NCI-H2171 treated with DMSO at 0.1 percent for 48 hours (cell line): ENCODE data around the gene GAL3ST2.

Source experiments
- DNase-seq: peaks from one replicate; lab custom pipeline; 2025; lab: John Stamatoyannopoulos, UW

The GAL3ST2 gene

GRCh38 chr2:241846406-241846805 lies 69.8 kb downstream of the GAL3ST2 start:
- DNase-seq: no peak

- no peak for DNase-seq
Observed at GRCh38 chr2:241848761-241849615, 72.4 kb downstream of the GAL3ST2 start.

- no peak for DNase-seq
Observed at GRCh38 chr2:241849616-241850543, 73.3 kb downstream of the GAL3ST2 start.

- no peak for DNase-seq
Observed at GRCh38 chr2:241850544-241851324, 74.1 kb downstream of the GAL3ST2 start.

- DNase-seq: no peak
Observed at GRCh38 chr2:241851325-241852115, 74.9 kb downstream of the GAL3ST2 start.

- no peak for DNase-seq
Observed at GRCh38 chr2:241852116-241852980, 75.7 kb downstream of the GAL3ST2 start.

GRCh38 chr2:241852981-241853631 lies 76.5 kb downstream of the GAL3ST2 start:
- DNase-seq: no peak
